ENCODE data around the gene ITGA1.

- TF ChIP-seq POLR2A (IDR thresholded peaks at IDR 0.05; ENCODE audit: low read depth, low read length) = no peak
- no peak for TF ChIP-seq TAF1 (IDR thresholded peaks at IDR 0.05; ENCODE audit: borderline replicate concordance, low read depth, low read length)
Measured at GRCh38 chr5:52894451-52894850, 106.7 kb downstream of the ITGA1 start.
